Right renal cortex interstitium (tissue), 3 donors: ENCODE results near the gene C1orf105. TPM values are rescaled to one million over a fixed set of nuclear protein-coding genes. Genes with fewer than 3 reads are reported as not detected.
"Not testable (repeated sequence)": the region's sequence is repeated elsewhere in the genome, so short reads cannot be mapped to it uniquely, and the experiment has no call there.

Experiments
- DNase-seq, 3 donors: peaks; one replicate each; pipeline ENCODE4 v3.0.0-alpha.2; 2013; ENCODE audit warnings: low read depth in 3 of 3, low spot score in 2 of 3
- polyA plus RNA-seq, 3 donors: library from polyadenylated mRNA; unstranded; fragments of 120-200 nt; gene quantifications; one replicate each; pipeline ENCODE4 v1.2.1, GENCODE V29; 2013; ENCODE audit not compliant: insufficient read length in 3 of 3

C1orf105 gene
- polyA plus RNA-seq, 3 donors: 0.28 TPM; not detected in 2

- DNase-seq: no peak
Observed at GRCh38 chr1:172423336-172423735, 2.9 kb downstream of the C1orf105 start.

DNA sequence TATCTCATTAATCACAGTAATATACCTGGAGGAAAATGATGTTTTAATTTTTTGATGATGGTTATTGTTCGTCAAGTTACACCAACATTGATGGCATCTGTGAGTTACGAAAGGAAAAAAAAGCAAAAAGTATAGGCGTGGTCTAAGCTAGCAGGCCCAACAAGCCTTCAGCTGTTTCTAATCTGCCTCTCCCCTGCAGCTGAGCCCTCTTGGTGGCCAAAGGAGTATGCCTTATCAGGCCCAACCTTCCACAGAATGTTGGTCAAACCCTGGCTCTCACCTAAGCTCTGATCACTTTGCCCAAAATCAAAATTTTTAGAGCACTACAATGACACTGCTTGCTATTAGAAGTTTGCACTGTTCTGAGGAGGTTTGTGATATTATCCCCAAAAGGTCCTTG, 4.9 kb downstream of the C1orf105 start:
- DNase-seq: no peak

- DNase-seq: no peak
Observed at GRCh38 chr1:172427191-172427590, 6.7 kb downstream of the C1orf105 start.

GRCh38 chr1:172429331-172430127, 9.0 kb downstream of the C1orf105 start:
- peak in 1 of 3 donors; percentile 47 for DNase-seq

- no peak for DNase-seq
Observed at GRCh38 chr1:172430128-172430454, 9.6 kb downstream of the C1orf105 start.

DNA sequence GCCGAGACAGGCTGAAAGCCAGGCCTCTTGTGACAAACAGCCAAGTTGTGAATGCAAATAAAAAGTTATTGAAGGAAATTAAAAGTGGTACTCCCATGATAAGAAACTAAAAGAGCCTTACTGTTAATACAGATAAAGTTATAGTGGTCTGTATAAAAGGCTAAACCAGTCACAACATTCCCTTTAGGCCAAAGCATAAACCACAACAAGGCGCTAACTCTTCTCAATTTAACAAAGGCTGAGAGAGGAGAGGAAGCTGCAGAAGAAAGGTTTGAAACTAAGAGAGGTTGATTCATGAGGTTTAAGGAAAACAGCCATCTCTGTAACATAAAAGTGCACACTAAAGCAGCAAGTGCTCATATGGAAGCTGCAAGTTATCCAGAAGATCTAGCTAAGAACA, 10.7 kb downstream of the C1orf105 start:
- no peak for DNase-seq

DNA sequence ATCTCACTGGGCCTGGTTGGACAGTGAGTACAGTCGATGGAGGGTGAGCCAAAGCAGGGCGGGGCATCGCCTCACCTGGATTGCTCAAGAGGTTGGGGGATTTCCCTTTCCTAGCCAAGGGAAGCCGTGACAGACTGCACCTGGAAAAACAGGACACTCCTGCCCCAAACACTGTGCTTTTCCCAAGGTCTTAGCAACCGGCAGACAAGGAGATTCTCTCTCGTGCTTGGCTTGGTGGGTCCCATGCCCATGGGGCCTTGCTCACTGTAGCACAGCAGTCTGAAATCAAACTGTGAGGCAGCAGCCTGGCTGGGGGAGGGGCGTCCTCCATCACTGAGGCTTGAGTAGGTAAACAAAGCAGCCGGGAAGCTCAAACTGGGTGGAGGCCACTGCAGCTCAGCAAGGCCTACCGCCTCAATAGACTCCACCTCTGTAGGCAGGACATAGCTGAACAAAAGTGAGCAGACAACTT, 11.3 kb downstream of the C1orf105 start:
- DNase-seq: no peak

DNA sequence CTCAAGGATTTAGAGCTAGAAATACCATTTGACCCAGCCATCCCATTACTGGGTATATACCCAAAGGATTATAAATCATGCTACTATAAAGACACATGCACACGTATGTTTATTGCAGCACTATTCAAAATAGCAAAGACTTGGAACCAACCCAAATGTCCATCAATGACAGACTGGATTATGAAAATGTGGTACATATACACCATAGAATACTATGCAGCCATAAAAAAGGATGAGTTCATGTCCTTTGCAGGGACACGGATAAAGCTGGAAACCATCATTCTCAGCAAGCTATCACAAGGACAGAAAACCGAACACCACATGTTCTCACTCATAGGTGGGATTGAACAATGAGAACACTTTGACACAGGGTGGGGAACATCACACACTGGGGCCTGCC, 16.7 kb downstream of the C1orf105 start:
- DNase-seq: not testable (repeated sequence)

DNA sequence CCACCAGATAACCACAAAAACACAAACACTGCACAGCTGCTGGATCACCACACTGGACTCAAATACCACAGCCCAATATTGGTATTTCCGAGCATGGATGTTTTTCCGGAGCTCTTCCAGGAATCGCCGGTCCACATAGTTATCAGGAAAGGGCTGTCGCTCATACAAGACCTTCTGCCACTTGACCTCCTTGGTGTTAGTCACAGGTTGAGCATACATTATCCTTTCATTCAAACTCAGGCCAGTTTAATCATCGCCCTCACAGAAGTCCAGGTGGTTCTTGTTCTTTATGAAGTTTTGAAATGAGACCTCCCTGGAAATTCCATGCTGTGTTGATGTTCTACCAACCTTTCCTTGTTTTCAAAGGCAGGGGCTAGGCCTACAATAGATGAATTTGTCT, 21.9 kb downstream of the C1orf105 start:
- no peak for DNase-seq

DNA sequence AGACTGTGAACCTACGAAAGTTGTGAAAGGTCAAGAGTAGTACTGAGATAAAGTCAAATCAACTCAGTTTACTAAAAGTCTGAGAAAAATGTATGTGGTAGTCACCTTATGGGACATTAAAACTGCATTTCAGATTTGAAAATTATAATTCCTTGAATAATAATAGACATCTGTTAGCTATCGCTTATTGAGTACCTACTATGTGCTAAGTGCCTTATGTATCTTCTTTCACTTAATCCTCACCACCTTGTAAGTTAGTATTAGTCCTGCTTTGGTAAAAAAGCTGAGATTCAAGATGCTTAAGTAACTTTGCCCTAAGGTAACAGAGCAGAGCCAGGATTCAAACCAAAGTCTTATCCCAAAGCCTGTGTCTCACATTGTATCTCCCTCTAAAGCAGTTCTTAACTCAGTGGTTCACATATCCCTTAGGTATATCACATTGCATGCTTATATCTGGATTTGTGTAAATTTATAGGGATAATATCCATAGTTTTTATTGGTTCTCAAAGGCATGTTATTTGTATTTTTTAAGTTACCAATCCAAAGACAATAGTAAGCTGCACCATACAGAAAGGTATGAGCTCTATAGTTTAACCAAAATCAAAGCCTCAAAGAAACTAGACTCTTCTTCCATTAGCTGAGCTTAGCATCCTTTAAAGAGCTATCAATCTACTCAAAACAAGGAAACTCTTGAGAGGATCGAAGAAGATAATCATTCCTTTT, 22.5 kb downstream of the C1orf105 start:
- DNase-seq: no peak

GRCh38 chr1:172443666-172444453, 23.4 kb downstream of the C1orf105 start, which contains the start of gene PIGC:
PIGC (minus strand) TSS chr1:172444069; CDS start chr1:172442622, 1,447 bp downstream.
- DNase-seq: peak; percentile 60 to 75 (median 70)

GRCh38 chr1:172446547-172446946, 26.1 kb downstream of the C1orf105 start:
- DNase-seq: no peak

- DNase-seq: no peak
Observed at GRCh38 chr1:172447641-172448040, 27.2 kb downstream of the C1orf105 start.

GRCh38 chr1:172448995-172449584, 28.6 kb downstream of the C1orf105 start:
- DNase-seq: no peak

DNA sequence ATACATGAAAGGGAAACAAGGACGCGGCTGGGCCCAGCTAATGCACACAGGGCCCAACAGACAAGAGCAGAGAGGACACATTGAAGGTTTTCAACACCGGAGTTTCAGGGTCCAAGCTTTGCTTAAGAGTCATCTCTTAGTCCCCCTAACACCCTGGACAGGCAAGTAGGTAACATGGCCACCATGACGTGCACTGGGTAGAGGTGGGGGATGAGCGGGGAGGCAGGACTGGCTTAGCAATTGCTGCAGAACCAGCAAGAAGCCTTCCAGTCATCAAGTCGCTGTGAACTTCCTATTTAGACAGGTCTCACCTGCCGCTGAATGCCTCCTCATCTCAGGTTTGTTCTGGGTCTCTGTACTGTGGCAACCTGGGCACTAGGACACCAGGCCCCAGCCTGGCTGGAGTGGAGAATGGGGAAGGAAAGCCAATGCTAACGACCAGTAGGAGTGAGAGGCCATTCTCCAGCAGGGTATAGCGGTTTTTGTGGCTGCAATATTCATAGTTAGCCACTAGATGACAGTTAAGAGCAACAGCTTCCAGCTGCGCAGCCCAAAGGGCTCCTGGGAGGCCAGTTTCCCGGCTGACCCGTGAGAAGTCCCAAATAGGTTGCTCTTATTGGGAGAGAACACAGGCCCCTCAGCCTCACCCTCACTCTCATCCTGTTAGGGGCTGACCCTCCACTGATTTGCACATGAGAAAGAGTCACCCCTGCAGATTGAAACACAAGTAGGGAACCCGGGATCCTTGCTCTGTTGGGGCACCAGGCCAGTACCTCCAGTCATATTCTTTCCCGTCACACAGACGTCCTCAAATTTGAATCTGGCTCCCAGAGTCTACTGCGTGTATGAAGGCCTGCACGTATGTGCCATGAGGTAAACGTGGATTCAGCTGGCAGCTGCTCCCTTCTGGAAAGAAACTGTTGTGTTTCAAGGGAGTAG, 29.4 kb downstream of the C1orf105 start:
- peak in 2 of 3 donors; percentile 31 to 32 for DNase-seq

DNA sequence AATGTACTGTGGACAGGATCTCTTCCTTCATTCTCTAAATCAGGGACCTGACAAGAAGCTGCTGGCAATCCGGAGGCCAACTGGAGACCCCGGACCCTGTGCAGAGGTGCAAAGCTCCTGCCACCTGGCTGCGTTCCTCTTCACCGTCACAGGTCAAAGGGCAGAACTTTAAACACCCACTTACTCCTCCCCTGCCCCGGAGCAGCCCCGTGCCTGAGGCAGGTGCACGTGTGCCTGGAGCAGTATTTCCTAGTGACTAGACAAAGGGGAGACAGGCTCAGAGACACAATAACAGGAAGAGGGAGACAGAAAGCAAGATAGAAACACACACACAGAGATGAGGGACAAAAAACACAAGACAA, 30.0 kb downstream of the C1orf105 start:
- DNase-seq: no peak

- DNase-seq: no peak
Observed at GRCh38 chr1:172451002-172451443, 30.5 kb downstream of the C1orf105 start.

DNA sequence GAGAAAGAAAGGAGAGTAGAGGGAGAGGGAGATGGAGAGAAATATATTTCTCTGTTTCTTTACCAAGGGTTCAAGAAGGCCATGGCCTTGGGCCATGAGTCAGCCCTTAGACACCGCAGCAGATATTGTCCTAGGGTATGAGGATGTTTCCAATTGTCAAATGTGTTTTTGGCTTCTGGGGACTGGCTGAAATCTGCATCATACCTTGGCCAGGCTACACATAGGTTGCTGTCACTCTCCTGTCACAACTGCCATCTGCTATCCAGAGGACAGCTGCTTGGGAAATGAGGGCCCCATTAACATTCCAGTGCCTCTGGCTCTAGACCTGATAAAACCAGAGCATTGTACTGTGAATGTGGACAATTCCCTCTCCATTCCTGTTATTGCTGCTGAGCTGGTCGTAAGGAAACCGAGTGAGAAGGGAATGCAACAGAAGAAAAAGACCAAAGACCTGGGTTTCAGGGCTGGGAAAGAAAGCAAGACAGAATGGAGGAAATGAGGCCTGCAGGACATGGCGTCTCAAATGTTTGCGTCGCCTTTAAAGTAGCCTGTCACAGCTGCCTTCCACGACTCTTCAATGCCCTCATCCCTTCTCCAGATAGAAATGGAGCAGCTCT, 32.2 kb downstream of the C1orf105 start:
- no peak for DNase-seq

DNA sequence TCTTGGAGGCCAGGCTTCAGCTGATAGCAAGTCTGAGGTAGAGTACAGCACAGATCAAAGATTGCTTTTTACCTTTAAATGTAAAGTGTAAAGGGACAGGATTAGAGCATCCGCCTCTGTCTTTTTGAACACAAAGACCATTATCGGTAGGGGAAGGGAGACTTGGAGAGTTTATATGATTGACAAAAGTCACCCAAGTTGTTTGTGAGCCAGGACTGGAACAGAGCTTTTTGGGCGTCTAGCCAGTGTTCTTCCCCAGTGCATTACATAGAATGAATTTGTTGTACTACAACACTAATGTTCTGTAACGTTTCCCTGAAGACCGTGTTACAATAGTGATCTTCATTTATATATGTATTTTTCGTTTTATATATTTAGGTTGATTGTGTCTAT, 32.7 kb downstream of the C1orf105 start:
- DNase-seq: no peak
